Fibroblast of peridontal ligament (primary cell): ENCODE data around the gene LRRC9.
"Not testable (repeated sequence)": the region's sequence is repeated elsewhere in the genome, so short reads cannot be mapped to it uniquely, and the experiment has no call there.

Experiments used
- DNase-seq: peaks from one replicate; pipeline ENCODE4 v3.0.0-alpha.2; 2010; ENCODE audit errors: extremely low read depth

Gene LRRC9

GRCh38 chr14:60064491-60065072 lies 144.6 kb downstream of the LRRC9 start:
- peak; percentile 79 for DNase-seq

- no peak for DNase-seq
Observed at GRCh38 chr14:60067882-60068281, 147.9 kb downstream of the LRRC9 start.

DNA sequence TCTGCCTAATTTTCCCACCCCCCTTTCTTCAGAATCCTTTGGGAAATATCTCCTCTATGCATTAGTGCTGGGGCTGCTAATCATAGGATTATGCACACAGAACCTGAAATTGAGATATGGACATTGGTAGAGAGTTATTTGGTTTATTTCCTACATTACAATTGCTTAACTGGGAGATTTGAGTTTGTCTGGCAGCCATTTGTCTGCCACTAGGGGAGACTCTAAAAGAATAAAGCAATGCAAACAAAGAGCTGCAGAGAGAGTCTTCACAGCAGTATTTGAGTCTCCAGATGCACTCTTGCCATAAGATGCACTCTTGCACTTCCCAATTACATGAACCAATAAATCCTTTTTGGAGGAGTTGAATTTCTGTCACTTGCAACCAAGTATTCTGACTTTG lies 159.8 kb downstream of the LRRC9 start:
- DNase-seq = no peak

DNA sequence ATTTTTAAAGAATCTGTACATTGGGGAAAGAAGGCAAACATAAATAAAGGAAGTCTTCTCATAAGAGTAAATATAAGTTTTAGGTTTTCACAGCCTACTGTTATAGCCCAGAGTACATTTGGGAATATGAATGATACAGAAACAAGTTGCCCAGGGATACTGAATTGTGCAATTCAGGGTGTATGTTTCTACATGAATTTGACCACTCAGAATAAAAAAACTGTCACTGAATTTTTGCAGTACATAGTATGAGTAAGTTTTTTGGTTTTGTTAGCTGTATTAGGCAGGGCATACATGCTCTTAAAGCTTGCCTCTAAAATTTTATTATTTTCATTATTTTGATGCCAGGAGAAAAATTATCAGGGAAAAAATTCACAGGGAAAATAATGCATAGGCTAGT lies 165.1 kb downstream of the LRRC9 start:
- DNase-seq = peak; percentile 87

- DNase-seq = no peak
Observed at GRCh38 chr14:60085693-60086092, 165.7 kb downstream of the LRRC9 start.

- no peak for DNase-seq
Observed at GRCh38 chr14:60087668-60088067, 167.7 kb downstream of the LRRC9 start.

DNA sequence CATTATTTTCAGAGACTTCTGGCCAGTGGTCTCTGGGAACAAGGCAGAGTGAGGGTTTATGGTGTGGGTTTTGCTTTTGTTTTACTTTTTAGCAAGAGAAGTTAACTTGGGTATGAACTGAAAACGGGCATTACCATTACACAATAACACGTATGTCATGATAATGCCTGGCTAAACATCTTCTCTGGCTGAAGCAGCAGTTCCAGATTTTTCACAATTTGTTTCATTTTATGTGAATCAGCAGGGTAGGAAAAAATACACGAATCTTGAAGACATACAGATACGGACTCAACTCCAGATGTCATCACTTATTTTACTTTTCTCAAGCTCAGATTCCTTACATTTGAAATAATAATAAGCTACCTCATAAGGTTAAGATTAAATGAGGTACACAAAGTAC lies 169.3 kb downstream of the LRRC9 start:
- DNase-seq = peak; percentile 61

GRCh38 chr14:60090864-60091519 lies 171.0 kb downstream of the LRRC9 start:
- DNase-seq = peak; percentile 83

DNA sequence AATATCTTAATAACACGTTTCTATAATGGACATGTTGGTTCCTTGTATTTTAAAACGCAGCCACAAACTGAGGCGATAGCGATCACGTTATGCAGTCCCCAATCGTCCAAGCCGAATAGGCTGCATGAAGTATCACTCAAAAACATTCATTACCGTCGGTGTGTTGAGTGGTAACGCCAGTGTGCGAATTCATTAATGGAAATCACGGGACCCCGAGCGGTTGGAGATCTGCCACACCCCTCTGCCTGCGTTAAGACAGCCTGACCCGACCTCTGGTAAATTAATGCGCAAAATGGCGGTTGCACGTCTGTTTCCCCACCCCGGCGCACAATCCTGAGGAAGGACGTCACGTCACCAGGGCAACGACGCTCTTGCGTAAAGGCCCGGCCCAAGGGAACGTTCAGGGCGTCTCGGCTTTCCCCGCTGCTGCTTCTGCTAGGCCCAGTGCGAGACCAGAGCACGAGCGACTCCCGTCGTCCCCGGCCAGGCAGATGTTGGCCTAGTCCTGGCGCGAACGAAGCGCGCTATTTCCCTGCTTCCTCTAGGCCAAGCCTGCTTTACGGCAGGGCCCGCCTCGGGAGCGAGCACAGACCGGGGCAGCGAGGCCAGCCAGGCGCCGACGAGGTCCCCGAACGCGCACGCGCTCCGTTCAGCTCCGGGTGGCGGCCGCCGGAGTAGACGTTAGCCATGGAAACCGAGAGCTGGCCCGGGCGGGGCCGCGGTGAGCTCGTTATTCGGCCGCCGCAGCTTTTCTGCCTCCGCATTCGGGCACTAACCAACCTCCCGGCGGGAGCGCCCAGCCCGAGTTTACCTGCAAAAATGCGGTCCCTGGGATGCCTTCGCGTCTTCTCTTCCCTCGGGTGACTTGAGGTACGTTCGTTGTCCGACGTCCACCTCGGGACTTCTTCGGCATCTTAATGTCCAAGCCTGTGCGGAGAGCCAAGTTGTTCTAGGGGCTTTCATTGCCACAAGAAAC lies 171.9 kb downstream of the LRRC9 start, which contains the start of gene PCNX4:
PCNX4 (plus strand) TSS at position 374 of the 976 bp plus-strand sequence. CDS start 15,716 bp downstream, outside the sequence.
- DNase-seq = peak; percentile 99

DNA sequence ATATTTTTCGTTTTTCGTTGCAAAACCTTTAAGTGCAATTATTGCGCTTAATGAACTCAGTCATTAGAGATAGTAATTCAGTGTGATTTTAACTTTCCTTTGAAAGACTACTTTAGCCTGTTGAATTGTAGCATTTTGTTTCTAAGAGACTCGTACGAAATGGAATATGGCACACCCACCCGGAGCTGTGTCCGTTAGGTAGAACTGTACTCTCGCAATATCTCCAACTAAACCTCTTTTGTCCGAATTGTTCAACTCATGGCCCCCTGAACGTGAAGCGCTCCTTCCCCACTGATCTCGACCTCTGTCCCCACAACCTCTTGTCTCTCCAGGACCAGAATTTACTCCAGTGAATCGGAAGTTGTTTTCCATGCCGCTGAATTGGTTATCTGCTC lies 172.6 kb downstream of the LRRC9 start:
- DNase-seq = peak; percentile 67

DNA sequence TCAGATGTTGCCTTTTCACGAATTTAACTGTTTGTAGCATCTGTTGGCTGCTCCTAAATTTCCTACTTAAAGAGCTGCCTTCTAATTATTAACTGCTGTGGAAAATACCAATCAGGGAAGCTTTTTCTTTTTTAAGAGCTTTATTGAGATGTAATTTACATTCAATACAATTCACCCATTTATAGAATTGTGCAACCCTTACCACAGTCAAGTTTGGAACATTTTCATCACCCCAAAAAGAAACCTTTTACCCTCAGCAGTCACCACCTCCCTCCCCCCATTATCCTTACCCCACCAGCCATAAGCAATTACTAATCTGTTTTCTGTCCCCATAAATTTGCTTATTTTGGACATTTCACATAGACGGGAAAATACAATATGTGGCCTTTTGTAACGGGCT lies 173.1 kb downstream of the LRRC9 start:
- peak; percentile 34 for DNase-seq

- DNase-seq = peak; percentile 43
Observed at GRCh38 chr14:60093606-60094005, 173.7 kb downstream of the LRRC9 start.

DNA sequence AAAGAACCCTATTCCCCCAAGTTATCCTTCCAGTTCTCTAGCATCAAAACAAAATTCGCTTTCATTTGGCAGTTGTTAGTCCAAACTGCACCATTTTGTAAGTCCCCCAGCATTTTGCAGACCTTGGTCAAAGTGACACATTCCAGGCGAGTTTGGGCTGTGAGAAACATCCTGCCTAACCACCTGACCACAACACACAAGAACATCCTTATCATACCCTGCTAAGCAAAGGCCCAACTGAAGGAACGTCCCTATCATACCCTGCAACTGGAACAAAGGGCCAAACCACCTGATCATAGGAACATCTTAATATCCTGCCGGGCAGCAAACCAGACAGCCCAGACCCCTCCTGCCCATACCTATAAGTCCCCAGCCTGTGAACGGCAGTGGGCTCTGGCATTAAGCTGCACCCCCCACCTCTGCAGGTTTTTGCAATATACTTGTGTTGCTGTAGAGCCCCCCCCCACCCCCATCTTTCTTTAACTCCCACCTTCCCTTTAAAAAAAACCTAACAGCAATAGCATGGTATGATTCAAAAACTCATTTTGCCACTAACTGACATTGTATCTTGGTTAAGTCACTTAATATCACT lies 174.5 kb downstream of the LRRC9 start:
- no peak for DNase-seq

DNA sequence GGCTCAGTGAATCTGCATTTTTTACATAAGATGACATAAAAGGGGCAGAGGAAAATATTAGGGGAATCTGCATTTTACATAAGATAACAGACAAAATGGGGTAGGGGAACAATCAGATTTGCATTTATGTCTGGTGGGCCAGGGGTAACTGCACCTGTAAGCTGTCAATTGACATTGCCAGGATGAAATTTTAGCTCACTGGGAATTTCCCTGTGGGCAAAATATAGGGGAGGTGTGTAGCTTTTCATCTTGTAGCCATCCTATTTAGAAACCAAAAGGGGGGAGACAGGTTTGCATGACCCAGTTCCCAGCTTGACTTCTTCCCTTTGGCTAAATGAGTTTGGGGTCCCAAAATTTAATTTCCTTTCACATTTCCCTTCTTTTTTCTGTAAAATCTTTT lies 175.3 kb downstream of the LRRC9 start:
- no peak for DNase-seq

DNA sequence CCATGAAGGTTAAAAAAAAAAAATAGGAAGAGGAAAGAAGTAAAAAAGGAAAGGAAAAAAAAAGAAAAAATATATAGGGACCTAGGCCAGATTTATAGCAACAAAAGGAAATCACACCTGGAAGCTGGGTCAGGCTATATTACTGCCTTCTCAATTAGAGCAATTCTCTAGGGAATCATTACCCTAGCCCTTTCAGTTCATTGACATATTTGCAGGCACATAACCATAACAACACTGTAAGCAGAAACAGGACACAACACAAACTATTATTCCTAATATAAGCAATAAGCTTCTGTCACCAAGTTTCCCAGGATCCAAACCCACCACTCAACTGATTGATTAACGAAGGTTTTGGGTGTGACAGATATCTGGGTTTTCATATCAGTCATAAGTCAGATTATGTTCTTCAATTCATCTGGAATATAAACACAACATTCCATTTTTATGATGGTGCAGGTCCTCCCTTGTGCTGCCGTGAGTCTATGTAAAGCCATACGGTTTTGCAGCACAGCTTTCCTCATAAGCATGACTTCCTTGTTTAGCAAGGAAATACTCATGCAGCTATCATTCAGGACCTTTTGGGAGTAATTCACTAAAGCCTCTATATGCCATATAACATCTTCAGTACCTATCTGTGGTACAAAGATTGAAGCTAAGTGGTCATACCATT lies 176.0 kb downstream of the LRRC9 start:
- DNase-seq = peak; percentile 82

- no peak for DNase-seq
Observed at GRCh38 chr14:60097974-60098373, 178.0 kb downstream of the LRRC9 start.

GRCh38 chr14:60099855-60100254 lies 179.9 kb downstream of the LRRC9 start:
- not testable (repeated sequence) for DNase-seq

DNA sequence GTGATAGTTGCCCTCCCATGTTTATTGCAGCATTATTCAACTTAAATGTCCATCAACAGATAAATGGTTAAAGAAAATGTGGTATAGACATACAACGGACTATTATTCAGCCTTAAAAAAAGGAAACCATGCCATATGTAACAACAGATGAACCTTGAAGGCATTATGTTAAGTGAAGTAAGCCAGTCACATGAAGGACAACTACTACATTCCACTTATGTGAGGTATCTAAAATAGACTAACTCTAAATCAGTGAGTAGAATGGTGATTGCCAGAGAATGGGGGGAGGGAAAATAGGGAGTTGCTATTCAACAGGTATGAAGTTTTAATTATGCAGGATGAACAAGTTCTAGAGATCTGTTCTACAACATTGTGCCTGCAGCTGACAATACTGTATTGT lies 181.8 kb downstream of the LRRC9 start:
- DNase-seq = peak; percentile 44

DNA sequence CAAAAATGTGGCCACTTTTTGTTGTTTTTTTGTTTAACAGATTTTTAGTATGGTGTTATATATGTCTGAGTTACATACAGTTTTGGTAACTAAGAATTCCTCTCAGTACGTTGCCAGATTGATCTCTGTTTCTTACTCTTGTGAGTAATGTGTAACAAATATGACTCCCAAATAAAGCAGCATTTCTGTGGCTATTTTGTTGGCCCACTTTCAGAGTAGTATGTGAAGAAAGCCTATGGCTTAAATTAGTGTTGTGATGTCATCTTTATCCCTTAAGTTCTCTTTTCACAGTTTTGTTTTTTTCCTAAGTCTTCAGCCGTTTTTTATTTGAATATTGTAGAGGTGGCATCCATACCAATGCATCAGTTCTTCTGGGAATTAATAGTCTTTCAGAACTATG lies 182.4 kb downstream of the LRRC9 start:
- DNase-seq = peak; percentile 99

GRCh38 chr14:60106339-60106738 lies 186.4 kb downstream of the LRRC9 start:
- DNase-seq = peak; percentile 85

- DNase-seq = no peak
Observed at GRCh38 chr14:60107477-60107876, 187.5 kb downstream of the LRRC9 start.

DNA sequence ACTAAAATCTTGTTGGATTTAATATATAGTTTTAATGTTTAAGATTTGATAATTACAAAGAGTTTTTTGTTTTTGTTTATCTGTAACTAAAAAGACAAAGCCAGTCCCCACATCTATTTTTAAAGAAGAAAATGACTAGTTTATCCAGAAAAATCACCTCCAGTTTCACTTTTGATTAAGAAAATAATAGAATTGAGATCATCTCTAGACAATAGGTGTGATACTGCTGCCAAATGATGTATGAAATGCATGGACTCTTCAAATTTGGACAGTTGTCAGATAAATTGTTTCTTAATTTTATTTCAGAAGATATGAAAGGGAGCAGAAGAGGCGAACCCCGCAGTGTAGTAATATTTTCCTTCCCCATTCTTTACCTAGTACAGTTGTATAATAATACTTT lies 191.8 kb downstream of the LRRC9 start:
- DNase-seq = no peak
